HG03521 (cell line): Measurements from ENCODE around the gene MSL3B.

Experiments used
- ATAC-seq: cut with Tn5 transposase; IDR thresholded peaks from one replicate; pipeline ENCODE4 v1.9.1; 2021; ENCODE audit warnings: mild to moderate bottlenecking, moderate library complexity; ENCODE audit not compliant: unreplicated experiment

MSL3B gene

DNA sequence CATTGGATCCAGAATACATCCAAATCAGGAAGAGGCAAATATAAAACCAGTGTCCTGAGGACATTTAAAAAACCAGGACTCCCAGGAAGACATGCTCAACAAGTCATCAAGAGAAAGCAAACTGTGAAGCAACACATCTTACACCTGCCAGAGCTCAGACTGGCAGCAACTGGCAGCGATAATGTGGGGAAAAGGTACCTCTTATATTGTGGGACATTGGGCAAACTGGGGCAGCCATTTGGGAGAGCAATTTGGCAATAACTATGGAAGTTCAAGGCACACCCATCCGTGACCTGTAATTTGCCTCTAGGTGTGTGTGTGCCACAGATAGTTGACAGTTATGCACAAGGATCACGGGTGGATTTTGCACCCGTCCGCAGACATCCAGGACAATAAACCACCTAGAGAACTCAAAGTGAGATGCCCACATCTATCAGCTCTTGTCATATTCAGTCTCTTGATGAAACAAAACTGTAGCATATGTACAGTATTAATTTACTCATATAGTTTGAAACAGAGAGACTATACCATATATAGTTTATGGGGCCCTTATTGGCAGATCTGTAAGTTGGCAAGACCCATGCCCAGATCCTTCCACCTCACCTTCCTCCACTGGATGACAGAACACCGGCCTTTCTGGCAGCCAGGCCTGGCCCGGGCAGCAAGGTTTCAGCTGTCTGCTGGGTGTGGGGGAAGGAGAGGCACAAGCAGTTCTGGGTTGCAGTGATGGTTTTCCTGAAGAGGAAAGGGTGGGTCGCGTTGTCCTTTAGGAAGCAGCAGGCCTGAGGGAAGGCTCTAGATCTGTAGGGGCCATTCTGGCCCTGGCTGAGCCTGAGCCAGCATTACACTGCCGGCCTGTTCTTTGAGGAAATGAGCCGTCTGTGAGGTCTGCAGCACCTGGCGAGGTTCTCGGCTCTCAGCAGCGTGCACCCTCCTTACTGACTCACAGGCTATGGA lies 32.7 kb downstream of the MSL3B start:
- no peak for ATAC-seq

DNA sequence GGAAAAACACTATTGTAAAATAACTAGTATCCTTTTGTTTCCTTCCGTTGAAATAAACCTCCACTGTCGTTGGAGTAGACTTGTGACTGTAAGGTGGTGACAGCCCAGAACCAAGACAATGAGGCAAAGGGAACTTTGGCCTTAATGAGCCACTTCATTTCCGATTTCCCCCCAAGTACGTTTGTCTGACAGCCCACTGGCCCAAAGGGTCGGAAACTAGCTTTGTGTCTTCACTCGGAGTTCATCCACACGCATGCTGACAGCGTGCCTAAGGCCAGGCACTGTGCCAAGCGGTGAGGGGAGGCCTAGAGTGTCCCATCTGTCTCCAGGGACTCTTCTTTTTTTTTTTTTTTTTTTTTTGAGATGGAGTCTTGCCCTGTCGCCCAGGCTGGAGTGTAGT lies 34.8 kb downstream of the MSL3B start:
- no peak for ATAC-seq

DNA sequence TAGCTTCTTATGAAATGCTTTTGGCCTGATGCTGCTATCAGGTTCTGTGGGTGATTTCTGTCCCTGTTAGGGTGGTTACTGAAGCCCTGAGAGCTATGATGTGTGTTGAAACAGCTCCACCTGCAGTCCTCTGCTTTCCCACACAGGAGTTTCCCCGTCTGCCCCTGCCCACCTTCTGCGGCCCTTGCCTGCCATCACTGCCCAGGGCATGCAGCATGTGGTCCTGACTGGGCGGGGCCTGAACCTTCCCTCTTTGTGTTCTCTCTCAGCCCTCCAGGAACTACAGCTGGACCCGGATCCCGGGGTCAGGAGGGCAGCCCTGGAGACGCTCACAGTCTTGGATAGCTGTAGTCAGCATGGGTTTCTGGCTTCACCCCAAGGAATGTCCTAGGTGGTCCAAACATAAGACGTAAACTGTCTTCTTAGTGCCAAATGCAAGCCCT lies 35.3 kb downstream of the MSL3B start:
- no peak for ATAC-seq

DNA sequence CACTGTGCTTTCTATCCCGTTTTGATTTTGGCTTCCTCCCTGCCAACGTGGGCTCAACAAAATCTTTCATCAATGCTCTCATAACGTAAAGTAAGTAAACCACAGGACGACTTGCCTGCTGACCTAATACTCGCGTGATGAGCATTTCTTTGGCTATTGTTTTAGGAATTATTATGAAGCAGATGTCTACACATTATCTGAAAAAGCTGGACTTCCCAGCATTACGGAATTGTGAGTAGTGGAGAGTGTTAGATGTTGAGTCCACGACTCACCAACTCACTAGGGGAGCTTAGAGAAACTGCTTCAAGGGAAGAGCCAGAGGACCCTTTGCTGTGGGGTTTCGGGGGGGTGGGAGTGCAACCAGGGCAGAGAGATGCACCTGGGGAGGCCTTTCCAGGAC lies 35.8 kb downstream of the MSL3B start:
- no peak for ATAC-seq

DNA sequence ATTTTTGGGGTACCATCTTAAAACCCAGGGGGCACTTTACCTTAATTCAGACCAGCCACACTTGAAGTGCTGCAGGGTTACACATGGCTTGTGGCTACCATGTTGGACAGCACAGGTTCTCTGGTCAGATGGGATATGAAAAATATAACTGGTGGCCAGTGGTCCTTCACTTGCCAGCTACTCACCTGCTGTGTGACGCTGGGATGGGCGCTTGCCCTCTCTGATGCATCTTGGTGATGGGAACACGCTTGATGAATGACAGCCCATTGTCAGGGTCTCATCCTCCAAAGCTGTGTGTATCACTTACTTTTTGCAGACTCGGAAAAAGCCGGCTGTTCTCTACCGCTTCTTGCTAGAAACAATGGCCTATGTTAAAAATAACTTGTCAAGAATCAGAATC lies 36.3 kb downstream of the MSL3B start:
- no peak for ATAC-seq

DNA sequence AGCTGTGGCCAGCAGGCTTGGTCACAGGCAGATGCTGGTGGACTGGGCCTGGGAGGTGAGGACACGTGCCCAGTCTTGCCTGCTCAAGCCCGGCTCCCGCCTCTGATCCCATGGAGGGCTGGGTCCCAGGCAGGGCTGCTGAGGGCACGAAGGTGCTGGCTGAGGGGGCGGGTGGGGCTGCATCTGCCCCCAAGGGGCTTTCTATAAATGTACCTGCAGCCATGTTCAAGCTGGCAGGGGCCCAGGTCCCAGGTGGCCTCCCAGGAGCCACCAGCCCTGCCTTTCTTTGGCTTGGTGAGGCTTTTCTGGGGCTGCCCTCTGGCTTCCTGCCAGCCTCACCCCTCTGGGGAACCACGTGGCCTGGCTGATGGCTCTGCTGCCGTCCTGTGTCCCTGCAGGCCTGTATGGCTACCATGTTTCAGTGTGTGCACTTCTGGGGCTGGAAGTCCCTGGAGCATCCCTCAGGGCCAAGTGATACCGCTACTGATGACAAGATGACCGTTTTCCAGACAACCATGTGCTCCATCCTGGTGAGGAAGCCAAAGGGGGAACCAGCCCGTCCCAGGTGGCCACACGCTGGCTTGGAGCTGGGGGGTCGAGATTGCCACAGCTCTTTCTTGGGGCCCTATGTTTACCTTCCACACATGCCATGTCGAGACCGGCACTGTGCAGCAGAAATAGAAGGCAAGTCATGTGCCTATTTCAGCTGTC lies 37.0 kb downstream of the MSL3B start:
- no peak for ATAC-seq

DNA sequence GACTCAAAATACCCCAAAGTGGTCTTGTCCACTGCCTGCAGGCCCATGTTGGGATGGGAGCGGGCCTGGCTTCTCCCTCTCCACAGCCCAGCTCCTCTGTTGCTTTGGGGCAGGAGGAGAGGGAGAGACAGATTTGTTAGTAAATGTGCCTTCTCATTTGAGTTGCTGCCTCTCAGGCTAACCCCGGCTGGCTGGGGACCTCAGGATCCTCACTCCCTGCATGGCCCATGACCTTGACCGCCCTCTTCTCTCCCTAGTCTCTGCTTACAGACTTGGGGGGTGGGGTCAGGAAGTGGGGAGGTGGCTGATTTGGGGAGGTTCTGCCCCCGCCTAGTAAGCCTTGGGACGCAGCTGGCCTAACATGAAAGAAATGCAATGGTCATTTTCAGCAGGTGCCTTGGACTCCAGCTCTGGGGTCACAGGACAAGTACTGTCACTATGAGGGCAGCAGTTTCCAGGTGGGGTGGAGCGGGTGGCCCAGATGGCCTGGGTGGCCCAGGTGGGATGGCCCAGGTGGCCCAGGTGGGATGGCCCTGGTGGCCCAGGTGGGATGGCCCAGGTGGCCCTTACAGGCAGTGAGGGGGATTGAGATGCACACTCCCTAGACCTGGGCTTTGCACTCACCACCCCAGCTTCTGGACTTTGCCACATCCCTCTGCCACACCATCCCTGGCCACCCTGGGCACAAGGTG lies 37.9 kb downstream of the MSL3B start:
- no peak for ATAC-seq

DNA sequence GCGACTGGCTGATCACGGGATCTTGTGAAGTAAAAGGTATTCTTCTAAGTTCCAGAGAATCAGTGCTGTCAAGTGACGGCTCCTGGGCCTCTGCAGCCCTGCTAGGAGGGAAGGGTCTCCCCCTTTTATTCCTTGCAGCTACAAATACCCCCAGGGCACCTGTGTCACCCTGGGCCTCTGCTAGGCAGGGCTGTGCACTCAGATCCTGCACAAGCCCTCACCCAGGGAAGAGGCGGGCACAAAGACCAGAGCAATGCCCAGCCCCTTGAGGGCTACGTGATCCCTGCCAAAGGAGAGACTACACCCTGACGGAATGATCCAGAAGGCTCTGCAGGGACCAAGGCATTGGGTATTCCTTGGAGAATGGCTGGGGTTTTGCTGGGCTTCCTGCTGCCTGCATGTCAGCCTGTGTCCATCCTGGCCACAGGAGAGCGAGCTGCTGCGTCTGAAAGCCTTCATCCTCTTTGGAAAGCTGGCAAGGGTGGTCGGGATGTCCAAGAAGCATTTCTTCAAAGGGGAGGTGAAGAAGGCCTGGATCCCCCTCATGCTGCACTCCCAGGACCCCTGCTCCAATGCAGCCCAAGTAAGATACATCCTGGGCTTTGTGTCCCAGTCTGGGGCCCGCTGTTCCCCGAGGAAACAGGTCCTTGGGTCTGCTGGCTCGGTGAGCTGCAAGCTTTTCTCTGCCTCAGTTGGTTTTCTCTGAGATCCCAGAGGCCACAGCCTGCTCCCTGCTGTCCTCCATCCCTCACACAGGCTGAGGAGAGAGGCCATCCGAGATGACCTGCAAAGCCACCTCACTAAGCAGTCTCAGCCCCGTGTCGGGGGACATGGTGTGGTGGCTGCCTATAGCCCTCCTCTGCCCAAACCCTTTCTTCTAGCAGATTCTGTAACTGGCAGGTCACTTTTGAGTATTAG lies 38.7 kb downstream of the MSL3B start:
- ATAC-seq, result no peak

DNA sequence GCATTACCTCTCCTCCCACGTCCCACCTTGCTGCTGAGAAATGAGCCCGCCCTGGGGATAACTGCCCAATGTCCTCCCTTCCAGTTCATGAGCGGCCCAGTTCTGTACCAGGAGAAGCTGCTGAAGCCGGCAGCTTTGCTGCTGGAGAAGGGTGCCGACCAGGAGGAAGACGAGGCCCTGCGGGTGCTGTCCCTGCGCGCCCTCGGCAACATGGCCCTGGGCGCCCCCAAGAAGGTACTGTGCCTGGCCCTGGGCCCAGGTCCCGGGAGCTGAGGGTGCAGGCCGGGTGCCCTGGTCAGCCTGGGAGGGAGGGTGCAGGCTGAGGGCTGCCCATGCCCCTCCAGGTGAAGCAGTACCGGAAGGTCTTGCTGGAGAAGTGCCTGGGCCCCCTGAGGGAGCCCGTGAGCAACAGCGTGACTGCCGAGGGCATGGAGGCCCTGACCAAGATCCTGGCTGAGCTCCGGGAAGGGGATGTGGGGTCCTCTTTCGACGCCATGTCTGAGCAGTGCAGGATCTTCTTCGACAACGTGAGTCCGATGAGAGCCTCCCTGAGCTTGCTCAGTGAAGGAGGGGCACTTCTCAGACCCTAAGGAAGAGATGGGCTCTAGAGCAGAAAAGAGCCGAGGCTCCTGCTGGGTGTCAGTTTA lies 39.5 kb downstream of the MSL3B start:
- no peak for ATAC-seq

DNA sequence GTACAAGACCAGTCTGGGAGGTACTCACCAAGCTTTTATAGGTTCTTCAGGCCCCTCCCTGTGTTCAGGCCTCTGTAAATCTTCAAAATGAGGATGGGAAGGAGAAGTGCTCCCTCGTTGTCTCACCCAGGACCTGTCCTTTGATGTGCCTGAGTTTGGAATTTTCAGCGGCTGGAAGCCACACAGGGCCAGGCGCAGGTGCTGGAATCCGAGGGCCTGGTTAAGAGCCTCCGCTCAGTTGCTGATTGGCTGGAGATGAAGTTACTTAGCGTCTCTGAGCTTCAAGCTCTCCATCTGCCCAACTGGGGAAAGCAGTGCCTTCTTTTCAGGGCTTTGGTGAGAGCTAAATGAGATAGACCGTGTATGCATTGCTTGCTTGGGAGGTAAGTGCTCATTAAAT lies 43.8 kb downstream of the MSL3B start:
- ATAC-seq, result no peak

DNA sequence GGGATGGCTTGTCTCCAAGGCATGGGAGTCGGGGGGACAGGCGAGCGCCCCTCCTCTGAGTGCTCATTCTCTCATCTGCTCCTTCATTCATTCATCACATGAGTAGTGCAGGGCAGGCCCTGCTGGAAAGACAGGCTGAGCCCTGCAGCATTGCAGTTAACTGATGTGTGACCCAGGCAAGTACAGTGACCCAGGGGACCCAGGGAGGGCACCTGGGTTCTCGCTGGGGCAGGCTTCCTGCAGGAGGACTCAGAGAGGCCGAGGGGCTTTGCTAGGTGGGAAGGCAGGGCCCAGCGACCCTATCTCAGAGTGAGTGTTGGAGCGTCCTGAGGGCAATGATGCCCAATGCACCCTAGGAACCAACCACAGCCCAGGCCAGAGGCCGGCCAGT lies 44.5 kb downstream of the MSL3B start:
- ATAC-seq, result no peak

DNA sequence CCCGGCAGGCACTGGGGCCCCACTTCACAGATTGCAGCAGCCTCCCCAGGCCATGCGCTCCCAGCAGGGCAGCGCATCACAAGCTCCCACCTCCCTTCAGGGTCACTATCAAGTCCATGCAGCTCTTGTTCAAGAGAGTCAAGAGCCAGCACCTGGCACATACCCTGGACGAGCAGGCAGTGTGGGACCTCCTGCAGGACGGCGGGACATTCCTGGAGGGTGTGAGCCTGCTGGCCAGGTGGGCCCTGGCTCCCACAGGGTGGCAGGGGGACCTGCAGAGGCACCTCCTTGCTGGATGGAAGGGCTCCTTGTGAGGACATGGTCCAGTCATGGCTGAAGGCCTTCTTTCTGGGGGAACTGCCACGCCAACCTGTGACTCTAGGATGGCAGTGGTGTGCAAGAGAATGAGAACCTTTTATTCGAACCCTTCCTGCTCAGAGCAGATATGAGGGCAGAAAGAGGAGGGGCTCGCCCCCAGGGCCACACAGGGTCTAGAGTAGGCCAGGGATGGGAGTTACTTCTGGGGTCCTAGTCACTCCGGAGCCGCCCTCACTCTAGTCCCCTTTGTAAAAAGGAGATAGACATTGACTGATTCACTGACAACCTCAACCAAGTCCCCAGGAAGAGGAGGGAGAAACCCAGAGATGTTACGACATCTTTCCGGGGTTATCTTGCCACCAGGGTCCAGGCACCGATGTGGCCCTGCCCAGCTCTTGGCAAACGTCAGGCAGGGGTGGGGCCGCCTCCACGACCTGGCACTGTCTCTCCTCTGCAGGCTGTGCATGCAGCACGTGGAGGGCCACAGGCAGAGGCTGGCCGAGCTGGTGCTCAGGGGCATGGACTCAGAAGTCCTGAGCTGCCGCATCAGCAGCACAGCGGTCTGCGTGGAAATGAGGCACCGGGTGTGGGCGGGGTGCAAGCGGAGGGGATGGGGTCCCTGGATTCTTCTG lies 45.1 kb downstream of the MSL3B start:
- no peak for ATAC-seq

DNA sequence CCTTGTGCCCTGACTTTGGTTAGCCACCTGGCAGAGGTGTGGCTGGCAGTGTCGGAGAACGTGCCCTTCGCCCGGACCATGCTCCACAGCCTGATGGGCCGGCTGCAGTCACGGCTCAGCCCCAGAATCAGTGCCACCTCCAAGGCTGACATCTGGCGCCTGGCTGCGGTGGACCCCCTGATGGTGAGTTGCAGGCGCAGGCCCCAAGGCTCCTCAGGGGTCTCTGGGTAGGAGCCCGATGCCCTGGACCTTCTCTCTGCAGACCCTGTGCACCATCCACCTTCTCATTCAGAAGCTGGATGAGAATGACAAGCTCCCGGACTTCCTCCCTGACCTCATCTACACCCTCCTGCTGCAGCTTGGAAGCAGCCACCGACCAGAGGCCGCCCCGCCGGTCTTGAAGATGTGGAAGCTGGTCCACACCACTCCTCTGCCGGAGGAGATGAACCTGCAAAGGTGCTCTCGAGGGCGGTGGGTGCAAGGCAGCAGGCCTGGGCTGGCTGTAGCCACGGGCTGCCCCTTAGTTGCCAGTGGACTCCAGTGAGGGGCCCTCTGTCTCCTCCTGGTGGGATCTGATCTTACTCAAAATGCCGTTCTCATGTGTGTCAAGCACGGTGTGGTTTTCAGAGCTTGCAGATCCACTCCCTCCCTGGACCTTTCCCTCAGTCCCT lies 46.0 kb downstream of the MSL3B start:
- ATAC-seq, result no peak

DNA sequence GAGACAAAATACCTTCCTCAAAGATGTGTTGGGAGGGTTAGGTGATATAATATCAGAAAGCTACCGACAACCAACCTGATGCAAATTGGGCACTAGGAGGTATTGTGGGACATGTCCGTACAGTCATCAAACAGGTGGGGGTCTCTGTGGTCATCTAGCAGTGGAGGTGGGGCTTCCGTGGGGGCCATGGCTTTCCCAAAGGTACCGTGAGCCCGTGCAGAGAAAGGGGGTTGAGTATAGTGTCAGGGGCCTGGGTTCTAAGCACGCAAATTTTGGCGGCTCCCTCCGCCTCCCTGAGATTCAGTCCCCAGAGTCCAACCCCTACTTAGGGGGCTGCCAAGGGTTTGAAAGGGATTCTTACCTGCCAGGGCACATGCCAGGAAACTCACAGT lies 46.5 kb downstream of the MSL3B start:
- no peak for ATAC-seq

DNA sequence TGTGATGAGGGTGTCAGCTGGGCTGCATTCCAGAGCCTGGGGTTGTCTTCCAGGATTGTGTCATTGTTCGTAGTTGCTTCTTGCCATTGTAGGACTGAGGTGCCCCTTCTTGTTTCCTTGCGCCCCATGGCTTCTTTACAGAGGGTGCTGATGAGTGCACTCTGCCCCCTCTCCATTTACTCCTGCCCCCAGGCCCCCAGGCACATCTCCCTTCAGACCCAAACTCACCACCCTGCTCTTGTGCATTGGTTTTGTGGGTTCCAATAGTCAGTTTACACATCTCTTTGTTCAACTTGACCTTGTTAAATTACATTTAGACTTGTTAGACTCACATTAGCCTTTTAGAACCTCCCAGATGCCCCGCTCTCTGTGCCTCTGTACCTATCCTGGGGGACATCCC lies 47.0 kb downstream of the MSL3B start:
- no peak for ATAC-seq

DNA sequence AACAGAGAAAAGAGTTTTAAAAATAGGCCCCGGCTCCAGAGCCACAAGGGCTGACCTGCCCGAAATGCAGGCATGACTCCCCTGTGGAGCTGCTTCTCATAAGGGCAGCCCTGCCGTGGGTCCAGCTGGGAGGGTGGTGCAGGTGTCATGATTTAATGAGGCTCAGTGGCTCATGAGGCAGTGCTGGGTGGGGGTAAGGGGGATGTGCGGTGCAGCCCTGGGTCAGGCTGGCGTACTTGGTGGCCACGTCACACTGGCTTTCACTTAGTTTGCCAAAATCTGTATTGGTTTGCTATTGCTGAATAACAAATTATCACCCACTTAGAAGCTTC lies 47.4 kb downstream of the MSL3B start:
- ATAC-seq, result no peak

DNA sequence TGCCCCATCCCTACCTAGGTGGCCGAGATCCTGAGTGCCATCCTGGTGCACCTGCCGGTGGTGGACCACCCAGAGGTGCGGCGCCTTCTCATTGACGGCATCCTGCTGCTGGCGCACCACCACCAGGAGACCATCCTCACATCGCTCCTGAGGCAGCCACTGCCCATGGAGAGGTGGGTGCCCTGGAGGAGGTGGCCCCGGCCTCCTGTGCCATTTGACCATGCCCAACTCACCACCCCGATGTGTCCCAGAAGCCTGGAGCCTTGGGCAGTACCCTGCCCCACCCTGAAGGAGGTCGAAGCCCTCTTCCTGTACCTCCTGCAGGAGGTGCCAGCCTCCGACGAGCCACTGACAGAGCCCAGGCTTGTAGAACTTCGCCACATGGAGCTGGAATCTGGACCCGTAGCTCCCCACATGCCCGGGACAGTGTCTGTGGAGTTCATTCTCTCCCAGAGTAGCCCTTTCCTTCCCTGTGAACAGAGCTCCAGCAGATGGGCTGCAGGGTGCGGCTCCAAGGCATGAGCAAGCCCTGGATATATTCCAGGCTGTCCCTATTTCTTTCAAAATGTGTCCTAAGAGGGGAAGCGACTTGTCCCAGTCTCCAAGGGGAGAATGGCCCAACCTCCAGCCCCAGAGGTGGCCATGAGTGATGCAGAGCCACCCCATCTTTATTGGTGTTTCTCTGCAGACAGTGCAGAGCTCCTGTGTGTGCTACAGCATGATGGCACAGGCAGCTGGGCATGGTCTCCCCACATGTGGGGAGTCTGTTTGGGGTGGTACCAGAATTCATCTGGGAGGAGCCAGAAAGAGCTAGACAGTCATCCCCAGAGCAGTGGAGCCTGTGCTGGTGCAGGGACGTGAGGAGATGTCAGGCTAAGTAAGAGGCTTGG lies 48.1 kb downstream of the MSL3B start:
- no peak for ATAC-seq
